HCT116 (cell line): ENCODE measurements around the gene SEL1L2. TPM values are rescaled to one million over a fixed set of nuclear protein-coding genes. Genes with fewer than 3 reads are reported as not detected.

Source experiments
- ATAC-seq: fragments of 200-7000 bp; cut with Tn5 transposase; 2 replicates; pipeline ENCODE4 v1.9.1; 2020; ENCODE audit warnings: mild to moderate bottlenecking, moderate library complexity
- BruUV-seq: library from RNA; stranded (reverse); fragments of 400-500 nt; replicated peaks from 2 replicates; lab custom pipeline; 2021; lab: Mats Ljungman, UMichigan
- CTCF ChIA-PET: fragments of 300-600 bp; sonication (Branson Sonifier 250); formaldehyde crosslinking; loops from one replicate; lab custom pipeline; 2021; ENCODE audit warnings: antibody characterized with exemption; lab: Charles Lee
- POLR2A ChIA-PET: fragments of 300-600, 350-600 bp; sonication (Branson Sonifier 250); formaldehyde crosslinking; loops from one replicate; lab custom pipeline; 2021; ENCODE audit warnings: antibody characterized with exemption; lab: Charles Lee
- RAD21 ChIA-PET, 2 experiments: fragments of 300-600 bp; sonication (Branson Sonifier 250); formaldehyde crosslinking; loops; one replicate each; lab custom pipeline; 2023; ENCODE audit warnings: low total read pairs in 2 of 2; ENCODE audit not compliant: uncharacterized antibody in 2 of 2, unreplicated experiment in 2 of 2, low non-redundant PET in 1 of 2; lab: Charles Lee
- DNase-seq: peaks from one replicate; pipeline ENCODE4 v3.0.0-alpha.2; 2010; ENCODE audit warnings: low read depth, low spot score
- H2AFZ ChIP-seq: fragments of 200-600 bp; shearing (Covaris generic), sonication (generic); 2 replicates; pipeline ENCODE4 v1.6.1; 2017; ENCODE audit warnings: low read depth, mixed run types, mixed read lengths, antibody characterized with exemption, low read length; ENCODE audit not compliant: poor library complexity, severe bottlenecking
- H3K27ac ChIP-seq: 2 replicates; pipeline ENCODE4 v1.5.1; 2012; ENCODE audit warnings: low read depth, low read length
- H3K27me3 ChIP-seq: fragments of 200-600 bp; sonication (generic); 2 replicates; pipeline ENCODE4 v1.6.1; 2016; ENCODE audit warnings: mixed run types, low read length, mixed read lengths; ENCODE audit not compliant: insufficient read depth
- H3K36me3 ChIP-seq, 2 experiments: fragments of 200-500 bp in 1 of 2; fragments of 200-600 bp in 1 of 2; sonication (Bioruptor generic) in 1 of 2; sonication (generic) in 1 of 2; 2 replicates each; pipeline versions ENCODE4 v1.5.1 to v1.6.1; 2014 to 2016; ENCODE audit warnings: low read length in 2 of 2, inconsistent platforms in 1 of 2, mixed read lengths in 1 of 2, mixed run types in 1 of 2; ENCODE audit not compliant: insufficient read depth in 2 of 2, control insufficient read depth in 1 of 2
- H3K4me1 ChIP-seq, 2 experiments: fragments of 200-600 bp in 1 of 2; sonication (generic) in 1 of 2; 2 replicates each; pipeline versions ENCODE4 v1.5.1 to v1.6.1; 2012 to 2017; ENCODE audit warnings: low read length in 2 of 2, inconsistent platforms in 1 of 2, mild to moderate bottlenecking in 1 of 2, mixed read lengths in 1 of 2, mixed run types in 1 of 2, moderate library complexity in 1 of 2; ENCODE audit not compliant: insufficient read depth in 2 of 2, control insufficient read depth in 1 of 2
- H3K4me2 ChIP-seq: fragments of 200-600 bp; sonication (generic); 2 replicates; pipeline ENCODE4 v1.6.1; 2017; ENCODE audit warnings: mixed run types, low read length, mixed read lengths
- H3K4me3 ChIP-seq, 2 experiments: fragments of 200-600 bp in 1 of 2; sonication (generic) in 1 of 2; replicated peaks in 1 of 2; 2 replicates each; pipeline ENCODE4 v1.5.1; 2011 to 2016; ENCODE audit warnings: low read length in 2 of 2, control low read depth in 1 of 2, low read depth in 1 of 2, mild to moderate bottlenecking in 1 of 2, mixed read lengths in 1 of 2, mixed run types in 1 of 2
- H3K79me2 ChIP-seq: fragments of 200-600 bp; sonication (generic); 2 replicates; pipeline ENCODE4 v1.6.1; 2017; ENCODE audit warnings: mild to moderate bottlenecking, mixed run types, low read length, moderate library complexity, mixed read lengths; ENCODE audit not compliant: insufficient read depth
- H3K9ac ChIP-seq: fragments of 200-600 bp; sonication (generic); 2 replicates; pipeline ENCODE4 v1.6.1; 2016; ENCODE audit warnings: low read length, mixed read lengths
- H3K9me2 ChIP-seq: fragments of 200-600 bp; sonication (generic), shearing (Covaris generic); 2 replicates; pipeline ENCODE4 v1.6.1; 2017; ENCODE audit warnings: mixed run types, mild to moderate bottlenecking, moderate library complexity; ENCODE audit not compliant: insufficient read depth
- H3K9me3 ChIP-seq, 2 experiments: fragments of 200-500 bp in 1 of 2; fragments of 200-600 bp in 1 of 2; sonication (Bioruptor generic) in 1 of 2; sonication (generic) in 1 of 2; 2 replicates each; pipeline ENCODE4 v1.6.1; 2014 to 2017; ENCODE audit warnings: low read length in 2 of 2, mixed read lengths in 2 of 2, inconsistent platforms in 1 of 2, low read depth in 1 of 2, mild to moderate bottlenecking in 1 of 2, mixed run types in 1 of 2, moderate library complexity in 1 of 2; ENCODE audit not compliant: control insufficient read depth in 1 of 2, insufficient read depth in 1 of 2
- H4K20me1 ChIP-seq: fragments of 200-600 bp; sonication (generic), shearing (Covaris generic); 2 replicates; pipeline ENCODE4 v1.6.1; 2017; ENCODE audit warnings: mixed run types, mild to moderate bottlenecking, moderate library complexity; ENCODE audit not compliant: insufficient read depth
- CBX3 ChIP-seq: IDR thresholded peaks from 2 replicates; pipeline ENCODE4 v1.6.1; 2012; ENCODE audit warnings: low read depth
- EGR1 ChIP-seq: IDR thresholded peaks from 2 replicates; pipeline ENCODE4 v1.6.1; 2012; ENCODE audit warnings: low read depth
- ELF1 ChIP-seq: IDR thresholded peaks from 2 replicates; pipeline ENCODE4 v1.6.1; 2012; ENCODE audit warnings: low read depth, borderline replicate concordance
- EZH2 ChIP-seq: fragments of 200-600 bp; sonication (generic); IDR thresholded peaks from 2 replicates; pipeline ENCODE4 v1.6.1; 2017; ENCODE audit warnings: antibody characterized with exemption, mixed run types
- FOSL1 ChIP-seq: IDR thresholded peaks from 2 replicates; pipeline ENCODE4 v1.6.1; 2012; ENCODE audit warnings: low read depth
- JUND ChIP-seq: IDR thresholded peaks from 2 replicates; pipeline ENCODE4 v1.6.1; 2012
- POLR2AphosphoS5 ChIP-seq: IDR thresholded peaks from 2 replicates; pipeline ENCODE4 v1.6.1; 2011; ENCODE audit warnings: mild to moderate bottlenecking, low read depth, low read length, moderate library complexity
- RAD21 ChIP-seq: IDR thresholded peaks from 2 replicates; pipeline ENCODE4 v1.6.1; 2012; ENCODE audit warnings: low read depth, mild to moderate bottlenecking
- SP1 ChIP-seq: IDR thresholded peaks from 2 replicates; pipeline ENCODE4 v1.6.1; 2012; ENCODE audit warnings: low read depth
- TCF7L2 ChIP-seq: IDR thresholded peaks from 2 replicates; pipeline ENCODE4 v1.7.0; 2011; ENCODE audit warnings: borderline replicate concordance, inconsistent platforms; ENCODE audit not compliant: insufficient read depth, insufficient read length; ENCODE audit errors: extremely low read depth
- YY1 ChIP-seq: IDR thresholded peaks from 2 replicates; pipeline ENCODE4 v1.6.1; 2011; ENCODE audit warnings: low read length, low read depth, moderate library complexity, mild to moderate bottlenecking; ENCODE audit not compliant: insufficient replicate concordance; ENCODE audit errors: extremely low read depth
- ZFX ChIP-seq: fragments of 450-650 bp; IDR thresholded peaks from 2 replicates; pipeline ENCODE4 v1.6.1; 2017
- ZNF274 ChIP-seq: fragments of 200-500 bp; sonication (Bioruptor generic); IDR thresholded peaks from 2 replicates; pipeline ENCODE4 v1.6.1; 2014; ENCODE audit warnings: mild to moderate bottlenecking, low read depth, low read length, inconsistent platforms
- intact Hi-C: fragments of 100-400 bp; cut with micrococcal nuclease; formaldehyde crosslinking; loops from 2 replicates; pipeline ENCODE4 v1.10.0; 2022
- total RNA-seq: library from RNA; stranded (reverse); gene quantifications from one replicate; pipeline ENCODE4 v1.2.1, GENCODE V29; 2021; ENCODE audit not compliant: unreplicated experiment
- TF ChIP-seq, protein P1 (sequence below): IDR thresholded peaks from 2 replicates; pipeline ENCODE4 v1.6.1; 2012; ENCODE audit warnings: low read depth
- TF ChIP-seq, protein P2 (sequence below): IDR thresholded peaks from 2 replicates; pipeline ENCODE4 v1.6.1; 2012
- TF ChIP-seq, protein P3 (sequence below), 3 experiments: fragments of 200-600 bp in 1 of 3; sonication (generic) in 1 of 3; IDR thresholded peaks in 2 of 3; conservative IDR thresholded peaks in 1 of 3; 2 replicates each; pipeline ENCODE4 v1.5.1; 2012 to 2017; ENCODE audit warnings: low read depth in 2 of 3, low read length in 2 of 3, antibody characterized with exemption in 1 of 3, borderline replicate concordance in 1 of 3, control low read depth in 1 of 3, mild to moderate bottlenecking in 1 of 3, mixed read lengths in 1 of 3, mixed run types in 1 of 3, moderate library complexity in 1 of 3; ENCODE audit not compliant: insufficient read depth in 1 of 3

SEL1L2 gene
- total RNA-seq, 1 experiment from 2014 or later = not detected

DNA sequence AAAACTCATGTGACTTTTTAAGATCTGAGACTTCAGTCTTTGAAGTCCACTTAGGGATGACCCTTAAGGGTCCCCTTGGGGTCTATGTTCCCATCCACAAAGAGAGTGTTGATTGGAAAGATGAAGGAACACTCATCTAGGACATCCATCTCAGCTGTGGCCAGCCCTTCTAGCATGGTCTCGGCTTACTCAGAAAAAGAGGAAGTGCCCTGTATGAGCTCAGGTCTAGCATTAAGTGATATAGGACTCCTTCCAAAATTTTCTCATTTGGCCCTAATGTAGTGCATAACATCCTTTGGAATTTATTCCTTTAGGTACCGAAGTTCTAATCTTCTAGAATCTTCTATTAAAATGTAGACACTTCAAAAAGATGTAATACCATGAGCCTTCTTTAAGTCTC lies 128.2 kb downstream of the SEL1L2 start:
- no peaks in the 10 kb centered on the region for H3K79me2 ChIP-seq
- TF ChIP-seq TCF7L2 (no peak), FOSL1 (no peak), EGR1 (no peak), JUND (no peak), ZNF274 (no peak)
- TF ChIP-seq, protein P1, sequence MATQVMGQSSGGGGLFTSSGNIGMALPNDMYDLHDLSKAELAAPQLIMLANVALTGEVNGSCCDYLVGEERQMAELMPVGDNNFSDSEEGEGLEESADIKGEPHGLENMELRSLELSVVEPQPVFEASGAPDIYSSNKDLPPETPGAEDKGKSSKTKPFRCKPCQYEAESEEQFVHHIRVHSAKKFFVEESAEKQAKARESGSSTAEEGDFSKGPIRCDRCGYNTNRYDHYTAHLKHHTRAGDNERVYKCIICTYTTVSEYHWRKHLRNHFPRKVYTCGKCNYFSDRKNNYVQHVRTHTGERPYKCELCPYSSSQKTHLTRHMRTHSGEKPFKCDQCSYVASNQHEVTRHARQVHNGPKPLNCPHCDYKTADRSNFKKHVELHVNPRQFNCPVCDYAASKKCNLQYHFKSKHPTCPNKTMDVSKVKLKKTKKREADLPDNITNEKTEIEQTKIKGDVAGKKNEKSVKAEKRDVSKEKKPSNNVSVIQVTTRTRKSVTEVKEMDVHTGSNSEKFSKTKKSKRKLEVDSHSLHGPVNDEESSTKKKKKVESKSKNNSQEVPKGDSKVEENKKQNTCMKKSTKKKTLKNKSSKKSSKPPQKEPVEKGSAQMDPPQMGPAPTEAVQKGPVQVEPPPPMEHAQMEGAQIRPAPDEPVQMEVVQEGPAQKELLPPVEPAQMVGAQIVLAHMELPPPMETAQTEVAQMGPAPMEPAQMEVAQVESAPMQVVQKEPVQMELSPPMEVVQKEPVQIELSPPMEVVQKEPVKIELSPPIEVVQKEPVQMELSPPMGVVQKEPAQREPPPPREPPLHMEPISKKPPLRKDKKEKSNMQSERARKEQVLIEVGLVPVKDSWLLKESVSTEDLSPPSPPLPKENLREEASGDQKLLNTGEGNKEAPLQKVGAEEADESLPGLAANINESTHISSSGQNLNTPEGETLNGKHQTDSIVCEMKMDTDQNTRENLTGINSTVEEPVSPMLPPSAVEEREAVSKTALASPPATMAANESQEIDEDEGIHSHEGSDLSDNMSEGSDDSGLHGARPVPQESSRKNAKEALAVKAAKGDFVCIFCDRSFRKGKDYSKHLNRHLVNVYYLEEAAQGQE = no peak
- no peaks in the 10 kb centered on the region for H3K9me3 ChIP-seq
- no peak overlapping the region for H3K27ac ChIP-seq
- H2AFZ ChIP-seq = no peak overlapping the region
- ChIA-PET RAD21 (no interaction called here), CTCF (no interaction called here), POLR2A (no interaction called here)
- no TSS peak for BruUV-seq
- intact Hi-C loops = no loop called here
- H3K9me2 ChIP-seq = no peaks in the 10 kb centered on the region
- H3K27me3 ChIP-seq = no peaks in the 10 kb centered on the region
- DNase-seq = no peak
- no peak for ATAC-seq
- H3K36me3 ChIP-seq = no peaks in the 10 kb centered on the region
- H4K20me1 ChIP-seq = no peaks in the 10 kb centered on the region
- H3K9ac ChIP-seq = no peak overlapping the region
- H3K4me1 ChIP-seq = no peaks in the 10 kb centered on the region
- no peak overlapping the region for H3K4me3 ChIP-seq
- no peak overlapping the region for H3K4me2 ChIP-seq

DNA sequence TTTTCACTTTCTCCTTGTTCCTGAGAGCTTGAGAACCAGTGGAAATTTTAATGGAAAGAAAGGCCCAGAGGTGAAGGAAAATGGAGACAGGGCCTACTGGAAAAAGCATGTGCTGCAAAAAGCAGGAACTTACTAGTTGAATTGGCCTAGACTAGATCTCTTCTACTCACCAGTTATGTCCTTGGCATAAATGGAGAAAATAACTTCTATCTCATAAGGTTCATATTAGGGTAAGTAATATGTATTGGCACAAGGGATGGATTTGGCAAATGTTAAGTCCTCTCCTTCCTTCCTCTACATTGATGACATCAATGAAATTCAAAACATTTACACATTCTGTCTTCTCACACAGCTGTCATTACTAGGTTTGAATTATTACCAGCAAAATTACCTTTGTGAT lies 131.5 kb downstream of the SEL1L2 start:
- Histone ChIP-seq H2AFZ (no peak overlapping the region), H3K79me2 (no peaks in the 10 kb centered on the region), H3K4me1 (no peaks in the 10 kb centered on the region), H3K9me2 (no peaks in the 10 kb centered on the region), H3K4me3 (no peak overlapping the region), H3K4me2 (no peak overlapping the region), H3K9ac (no peak overlapping the region), H4K20me1 (no peaks in the 10 kb centered on the region), H3K27ac (no peak overlapping the region), H3K36me3 (no peaks in the 10 kb centered on the region), H3K9me3 (no peaks in the 10 kb centered on the region), H3K27me3 (peaks cover 2% of the 10 kb centered on the region; the same call in 1 of the 2 replicates)
- ChIA-PET POLR2A (no interaction called here), RAD21 (no interaction called here), CTCF (no interaction called here)
- ATAC-seq (no peak), DNase-seq (no peak)
- intact Hi-C loops = no loop called here
- no TSS peak for BruUV-seq
- TF ChIP-seq POLR2AphosphoS5 (no peak), RAD21 (no peak), ZFX (no peak), CBX3 (no peak), EZH2 (no peak), SP1 (no peak), YY1 (no peak), ELF1 (no peak), JUND (no peak)
- TF ChIP-seq, protein P2, sequence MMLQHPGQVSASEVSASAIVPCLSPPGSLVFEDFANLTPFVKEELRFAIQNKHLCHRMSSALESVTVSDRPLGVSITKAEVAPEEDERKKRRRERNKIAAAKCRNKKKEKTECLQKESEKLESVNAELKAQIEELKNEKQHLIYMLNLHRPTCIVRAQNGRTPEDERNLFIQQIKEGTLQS = no peak
- TF ChIP-seq, protein P3, sequence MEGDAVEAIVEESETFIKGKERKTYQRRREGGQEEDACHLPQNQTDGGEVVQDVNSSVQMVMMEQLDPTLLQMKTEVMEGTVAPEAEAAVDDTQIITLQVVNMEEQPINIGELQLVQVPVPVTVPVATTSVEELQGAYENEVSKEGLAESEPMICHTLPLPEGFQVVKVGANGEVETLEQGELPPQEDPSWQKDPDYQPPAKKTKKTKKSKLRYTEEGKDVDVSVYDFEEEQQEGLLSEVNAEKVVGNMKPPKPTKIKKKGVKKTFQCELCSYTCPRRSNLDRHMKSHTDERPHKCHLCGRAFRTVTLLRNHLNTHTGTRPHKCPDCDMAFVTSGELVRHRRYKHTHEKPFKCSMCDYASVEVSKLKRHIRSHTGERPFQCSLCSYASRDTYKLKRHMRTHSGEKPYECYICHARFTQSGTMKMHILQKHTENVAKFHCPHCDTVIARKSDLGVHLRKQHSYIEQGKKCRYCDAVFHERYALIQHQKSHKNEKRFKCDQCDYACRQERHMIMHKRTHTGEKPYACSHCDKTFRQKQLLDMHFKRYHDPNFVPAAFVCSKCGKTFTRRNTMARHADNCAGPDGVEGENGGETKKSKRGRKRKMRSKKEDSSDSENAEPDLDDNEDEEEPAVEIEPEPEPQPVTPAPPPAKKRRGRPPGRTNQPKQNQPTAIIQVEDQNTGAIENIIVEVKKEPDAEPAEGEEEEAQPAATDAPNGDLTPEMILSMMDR (IDR thresholded peaks at IDR 0.05 in 2 of 3, conservative IDR thresholded peaks at IDR 0.05 in 1 of 3; ENCODE audit: borderline replicate concordance in 1 of 3, insufficient read depth in 1 of 3, low read depth in 2 of 3, low read length in 2 of 3) = no peak
